OCI-LY7 (cell line): ENCODE data around the gene ANKFN1. TPM values are rescaled to one million over a fixed set of nuclear protein-coding genes. Genes with fewer than 3 reads are reported as not detected.

Source experiments
- BruUV-seq: library from RNA; stranded (reverse); fragments of 400-500 nt; replicated peaks from 2 replicates; lab custom pipeline; 2021; lab: Mats Ljungman, UMichigan
- CTCF ChIA-PET: fragments of 300-600 bp; sonication (Branson Sonifier 250); formaldehyde crosslinking; loops from one replicate; lab custom pipeline; 2022; ENCODE audit warnings: antibody characterized with exemption; ENCODE audit not compliant: unreplicated experiment; lab: Charles Lee
- POLR2A ChIA-PET: fragments of 300-600 bp; sonication (Branson Sonifier 250); formaldehyde crosslinking; loops from one replicate; lab custom pipeline; 2022; ENCODE audit warnings: antibody characterized with exemption; lab: Charles Lee
- DNase-seq: peaks from one replicate; pipeline ENCODE4 v3.0.0-alpha.2; 2015; ENCODE audit warnings: low spot score
- H2AFZ ChIP-seq: fragments of 200-600 bp; sonication (generic), shearing (Covaris generic); 2 replicates; pipeline ENCODE4 v1.6.1; 2014; ENCODE audit warnings: mild to moderate bottlenecking, antibody characterized with exemption, low read length, moderate library complexity
- H3K27ac ChIP-seq: fragments of 200-600 bp; sonication (generic); 2 replicates; pipeline ENCODE4 v1.5.1; 2014; ENCODE audit warnings: mixed run types, low read depth, mild to moderate bottlenecking, moderate library complexity, low read length, inconsistent platforms; ENCODE audit not compliant: poor library complexity, severe bottlenecking
- H3K36me3 ChIP-seq: fragments of 200-600 bp; sonication (generic); 2 replicates; pipeline ENCODE4 v1.6.1; 2014; ENCODE audit warnings: mild to moderate bottlenecking, antibody characterized with exemption, low read length, moderate library complexity, mixed read lengths; ENCODE audit not compliant: insufficient read depth
- H3K4me1 ChIP-seq: fragments of 200-600 bp; sonication (generic); 2 replicates; pipeline ENCODE4 v1.5.1; 2014; ENCODE audit warnings: mild to moderate bottlenecking, low read length; ENCODE audit not compliant: insufficient read depth, poor library complexity, severe bottlenecking
- H3K4me2 ChIP-seq: fragments of 200-600 bp; sonication (generic); 2 replicates; pipeline ENCODE4 v1.6.1; 2014; ENCODE audit warnings: mild to moderate bottlenecking, low read length
- H3K4me3 ChIP-seq: fragments of 200-600 bp; sonication (generic); 2 replicates; pipeline ENCODE4 v1.5.1; 2014; ENCODE audit warnings: mild to moderate bottlenecking, low read depth, low read length; ENCODE audit not compliant: poor library complexity, severe bottlenecking
- H3K79me2 ChIP-seq: fragments of 200-600 bp; sonication (generic); 2 replicates; pipeline ENCODE4 v1.6.1; 2016; ENCODE audit warnings: low read depth, mild to moderate bottlenecking, low read length, moderate library complexity, mixed read lengths; ENCODE audit not compliant: insufficient read depth
- H3K9me2 ChIP-seq: fragments of 200-600 bp; sonication (generic); 2 replicates; pipeline ENCODE4 v1.6.1; 2016; ENCODE audit warnings: mild to moderate bottlenecking, low read length, mixed read lengths; ENCODE audit not compliant: insufficient read depth
- H3K9me3 ChIP-seq: fragments of 200-600 bp; sonication (generic); 2 replicates; pipeline ENCODE4 v1.6.1; 2014; ENCODE audit warnings: mild to moderate bottlenecking, mixed run types, low read length, mixed read lengths
- H4K20me1 ChIP-seq: fragments of 200-600 bp; sonication (generic); 2 replicates; pipeline ENCODE4 v1.6.1; 2014; ENCODE audit warnings: mild to moderate bottlenecking, antibody characterized with exemption, low read length, moderate library complexity, mixed read lengths; ENCODE audit not compliant: insufficient read depth
- EZH2phosphoT487 ChIP-seq: fragments of 200-600 bp; sonication (generic); IDR thresholded peaks from 2 replicates; pipeline ENCODE4 v1.6.1; 2018; ENCODE audit warnings: low read depth, borderline replicate concordance, mild to moderate bottlenecking, mixed run types, antibody characterized with exemption, low read length, moderate library complexity, mixed read lengths
- intact Hi-C: fragments of 100-400 bp; cut with micrococcal nuclease; formaldehyde crosslinking; loops from one replicate; pipeline ENCODE4 v1.10.0; 2022; ENCODE audit not compliant: unreplicated experiment
- total RNA-seq, 2 experiments: library from RNA; depleted of rRNA in 1 of 2; stranded (reverse); fragments of >200 nt in 1 of 2; shearing (Covaris generic) in 1 of 2; gene quantifications; 2 replicates each; pipeline ENCODE4 v1.2.3, GENCODE V29; 2014 to 2022
- TF ChIP-seq, protein P1 (sequence below): fragments of 200-600 bp; sonication (generic); conservative IDR thresholded peaks from 2 replicates; pipeline ENCODE4 v1.5.1; 2014; ENCODE audit warnings: mild to moderate bottlenecking, antibody characterized with exemption, low read length, moderate library complexity, mixed read lengths

ANKFN1 gene
- total RNA-seq, 2 experiments from 2014 or later: 0.67 TPM; not detected in 1

GRCh38 chr17:56257075-56257474, 103.8 kb downstream of the ANKFN1 start:
- Histone ChIP-seq H3K36me3 (no peaks in the 10 kb centered on the region), H4K20me1 (no peaks in the 10 kb centered on the region), H3K79me2 (no peaks in the 10 kb centered on the region), H3K4me1 (no peaks in the 10 kb centered on the region), H3K4me3 (no peak overlapping the region), H3K27ac (no peak overlapping the region), H3K9me2 (no peaks in the 10 kb centered on the region), H3K9me3 (no peaks in the 10 kb centered on the region), H2AFZ (no peak overlapping the region), H3K4me2 (no peak overlapping the region)
- ChIA-PET POLR2A (no interaction called here), CTCF (no interaction called here)
- BruUV-seq: no TSS peak
- intact Hi-C loops: no loop called here
- TF ChIP-seq EZH2phosphoT487: no peak
- TF ChIP-seq, protein P1, sequence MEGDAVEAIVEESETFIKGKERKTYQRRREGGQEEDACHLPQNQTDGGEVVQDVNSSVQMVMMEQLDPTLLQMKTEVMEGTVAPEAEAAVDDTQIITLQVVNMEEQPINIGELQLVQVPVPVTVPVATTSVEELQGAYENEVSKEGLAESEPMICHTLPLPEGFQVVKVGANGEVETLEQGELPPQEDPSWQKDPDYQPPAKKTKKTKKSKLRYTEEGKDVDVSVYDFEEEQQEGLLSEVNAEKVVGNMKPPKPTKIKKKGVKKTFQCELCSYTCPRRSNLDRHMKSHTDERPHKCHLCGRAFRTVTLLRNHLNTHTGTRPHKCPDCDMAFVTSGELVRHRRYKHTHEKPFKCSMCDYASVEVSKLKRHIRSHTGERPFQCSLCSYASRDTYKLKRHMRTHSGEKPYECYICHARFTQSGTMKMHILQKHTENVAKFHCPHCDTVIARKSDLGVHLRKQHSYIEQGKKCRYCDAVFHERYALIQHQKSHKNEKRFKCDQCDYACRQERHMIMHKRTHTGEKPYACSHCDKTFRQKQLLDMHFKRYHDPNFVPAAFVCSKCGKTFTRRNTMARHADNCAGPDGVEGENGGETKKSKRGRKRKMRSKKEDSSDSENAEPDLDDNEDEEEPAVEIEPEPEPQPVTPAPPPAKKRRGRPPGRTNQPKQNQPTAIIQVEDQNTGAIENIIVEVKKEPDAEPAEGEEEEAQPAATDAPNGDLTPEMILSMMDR: no peak
- no peak for DNase-seq

DNA sequence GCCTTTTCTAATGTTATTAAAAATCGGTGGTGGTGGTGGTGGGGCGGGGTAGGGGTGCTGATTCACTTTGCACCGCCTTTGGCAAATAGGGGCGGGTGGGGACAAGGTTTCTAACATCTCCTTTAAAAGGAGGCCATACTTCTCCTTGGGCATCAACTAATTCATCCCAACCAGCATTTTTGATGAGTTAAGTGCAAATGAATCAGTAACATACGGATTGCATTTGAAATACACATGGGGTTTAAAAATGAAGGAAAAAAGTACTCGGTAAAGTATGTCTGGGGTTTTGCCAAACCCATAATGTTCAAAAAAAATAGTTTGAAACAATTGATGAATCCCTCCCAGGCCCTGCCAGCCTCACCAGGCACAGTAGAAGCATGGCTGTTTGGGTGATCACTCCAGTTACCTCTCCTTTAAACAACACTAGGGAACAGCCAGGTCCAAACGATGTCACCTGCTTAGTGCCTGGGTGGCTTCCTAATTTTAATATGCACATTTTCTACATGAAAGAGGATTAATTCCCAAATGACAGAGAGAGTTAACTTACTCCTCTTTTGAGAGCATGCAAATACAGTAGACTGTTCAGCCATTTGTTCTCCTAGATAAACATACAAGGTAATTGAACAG, 107.2 kb downstream of the ANKFN1 start:
- intact Hi-C loops: no loop called here
- Histone ChIP-seq H3K79me2 (no peaks in the 10 kb centered on the region), H2AFZ (no peak overlapping the region), H4K20me1 (no peaks in the 10 kb centered on the region), H3K4me2 (no peak overlapping the region), H3K27ac (no peak overlapping the region), H3K9me2 (no peaks in the 10 kb centered on the region), H3K36me3 (no peaks in the 10 kb centered on the region), H3K9me3 (no peaks in the 10 kb centered on the region), H3K4me1 (no peaks in the 10 kb centered on the region), H3K4me3 (no peak overlapping the region)
- DNase-seq: no peak
- no TSS peak for BruUV-seq
- ChIA-PET POLR2A (interaction anchor here (0.7 kb wide), 1 partner anchor 252 kb away, joined by 3 read pairs; no protein-coding TSS in a partner anchor), CTCF (no interaction called here)
- TF ChIP-seq EZH2phosphoT487: no peak
- TF ChIP-seq, protein P1: no peak

DNA sequence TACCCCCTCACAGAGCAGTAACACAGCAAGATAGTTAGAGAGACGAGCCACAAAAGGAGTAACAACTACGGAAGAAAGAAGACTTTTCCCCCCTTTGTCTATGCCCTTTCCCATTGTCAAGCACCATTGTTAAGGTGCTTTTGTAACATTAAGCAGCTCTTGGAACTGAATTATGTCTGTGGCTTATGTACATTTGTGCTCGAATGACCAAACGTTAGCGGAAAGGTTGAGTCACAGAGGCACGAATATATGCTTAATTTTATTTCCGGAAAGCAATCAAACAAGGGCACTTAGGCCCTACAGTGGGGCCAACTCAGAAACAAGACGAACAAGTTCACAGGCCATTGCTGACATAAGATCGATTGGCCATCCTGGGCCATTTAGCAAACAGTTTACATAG, 109.5 kb downstream of the ANKFN1 start:
- Histone ChIP-seq H3K79me2 (no peaks in the 10 kb centered on the region), H3K9me3 (no peaks in the 10 kb centered on the region), H3K27ac (no peak overlapping the region), H3K4me3 (no peak overlapping the region), H3K4me1 (no peaks in the 10 kb centered on the region), H3K9me2 (no peaks in the 10 kb centered on the region), H4K20me1 (no peaks in the 10 kb centered on the region), H3K4me2 (no peak overlapping the region), H3K36me3 (no peaks in the 10 kb centered on the region), H2AFZ (no peak overlapping the region)
- no peak for DNase-seq
- TF ChIP-seq, protein P1: no peak
- TF ChIP-seq EZH2phosphoT487: no peak
- CTCF ChIA-PET: no interaction called here
- POLR2A ChIA-PET: interaction anchor here (0.7 to 1.1 kb wide), 2 partner anchors 16 to 61 kb away, joined by 3 to 4 read pairs; no protein-coding TSS in a partner anchor
- BruUV-seq: no TSS peak
- intact Hi-C loops: no loop called here
